Heart left ventricle (tissue), 16 donors: ENCODE results near the gene TUBB2A. TPM values are rescaled to one million over a fixed set of nuclear protein-coding genes. Genes with fewer than 3 reads are reported as not detected.

ENCODE experiments used
- ATAC-seq, 4 donors: fragments of 200-7000 bp; cut with Tn5 transposase; one replicate each; pipeline ENCODE4 v1.9.1; 2020 to 2022; ENCODE audit warnings: moderate library complexity in 4 of 4, mild to moderate bottlenecking in 3 of 4, moderate number of reproducible peaks in 1 of 4
- DNase-seq, 5 donors: peaks; one replicate each; pipeline ENCODE4 v3.0.0-alpha.2; 2020
- H3K27ac ChIP-seq, 12 donors: fragments of 200-600 bp; sonication (generic) in 4 of 12; one replicate each; pipeline versions ENCODE4 v1.5.0 to v1.8.0; 2016 to 2022; ENCODE audit warnings: mild to moderate bottlenecking in 2 of 12
- H3K27me3 ChIP-seq, 9 donors: fragments of 200-600 bp; sonication (generic) in 2 of 9; one replicate each; pipeline versions ENCODE4 v1.5.1 to v1.8.0; 2016 to 2022; ENCODE audit warnings: mild to moderate bottlenecking in 3 of 9
- H3K36me3 ChIP-seq, 9 donors: fragments of 200-600 bp; sonication (generic) in 2 of 9; one replicate each; pipeline versions ENCODE4 v1.5.0 to v1.8.0; 2018 to 2022; ENCODE audit warnings: mild to moderate bottlenecking in 2 of 9
- H3K4me1 ChIP-seq, 12 donors: fragments of 200-600 bp; sonication (generic) in 4 of 12; one replicate each; pipeline versions ENCODE4 v1.5.0 to v1.8.0; 2016 to 2022; ENCODE audit warnings: mild to moderate bottlenecking in 3 of 12
- H3K4me3 ChIP-seq, 12 donors: fragments of 200-600 bp; sonication (generic) in 4 of 12; one replicate each; pipeline versions ENCODE4 v1.5.0 to v1.8.0; 2017 to 2022; ENCODE audit warnings: mild to moderate bottlenecking in 9 of 12, moderate library complexity in 4 of 12
- H3K9me3 ChIP-seq, 12 donors: fragments of 200-600 bp; sonication (generic) in 4 of 12; one replicate each; pipeline versions ENCODE4 v1.5.0 to v1.8.0; 2016 to 2022; ENCODE audit warnings: mild to moderate bottlenecking in 1 of 12
- POLR2A ChIP-seq, 2 donors: fragments of 450-650 bp; IDR thresholded peaks; one replicate each; pipeline ENCODE4 v1.6.1; 2017; ENCODE audit warnings: antibody characterized with exemption in 2 of 2, mild to moderate bottlenecking in 2 of 2, moderate library complexity in 2 of 2
- WGBS, 4 donors: extraction: QIAGEN DNeasy Blood & Tissue Kit in 2 of 4; methylation state at CpG; one replicate each; pipeline versions ENCODE4 v1.1.5 to v1.1.7; 2013 to 2018; 5-methylcytosine and 5-hydroxymethylcytosine counted together
- intact Hi-C, 10 donors: fragments of 100-400 bp; cut with DNase I; formaldehyde crosslinking; loops; one replicate each; pipeline versions ENCODE4 v1.11.1 to v1.14.2; 2022
- long read RNA-seq, 3 donors: library from polyadenylated mRNA; unstranded; transcript quantifications; one replicate each; pipeline ENCODE4 v2.0.0, GENCODE V29; 2020 to 2021
- polyA plus RNA-seq, 2 donors: library from polyadenylated mRNA; stranded (reverse); fragments of 200-250 nt; gene quantifications; one replicate each; pipeline ENCODE4 v1.2.3, GENCODE V29; 2013
- total RNA-seq, 9 donors: library from RNA; depleted of rRNA in 2 of 9; stranded (reverse); fragments of >200 nt in 2 of 9; fragmentation: NEBNext Ultra II Directional in 3 of 9; extraction: Animal tissue kit (Norgen Biotek cat#: 25700) in 3 of 9; gene quantifications; one replicate each; pipeline versions ENCODE4 v1.1.0 to v1.2.4, GENCODE V29; 2016 to 2023
- TF ChIP-seq, protein P1 (sequence below), 12 donors: fragments of 200-600 bp; sonication (generic) in 4 of 12; IDR thresholded peaks; one replicate each; pipeline versions ENCODE4 v1.5.0 to v1.8.0; 2018 to 2022; ENCODE audit warnings: antibody characterized with exemption in 12 of 12, mild to moderate bottlenecking in 5 of 12
- donor health status: ischemic (EF 13 %, LVEDD 7.1; RV severe dilation, severe dysfunction).
- donor health status: healthy with polysubstance abuse.
- donor health status: DM: no; HTN: yes; CAD: no.
- donor health status: DM: no; HTN: no; CAD: no.
- donor health status: ischemic (EF 25% LVEDD 6.9; RV normal size, moderate dysfunction).
- donor health status: ischemic (EF 25% LVEDD 5.7; RV mildly dilated, moderate dysfunction).
- donor health status: healthy.
- donor health status: DM: yes; HTN: yes; CAD: no.
- donor health status: ischemic (EF 35%, LVEDD 5.7; RV mildly dilated, moderate dysfunction).
- donor health status: nonischemic (EF 11% LVEDD 7.7; RV severe dilation, severe dysfunction).
- donor health status: DM: yes; HTN: yes; CAD: no.
- donor health status: PGD.
- donor health status: ischemic (EF 29% LVEDD 5.4; RV normal size, mild dysfunction).
- donor health status: nonischemic (EF 23%, LVEDD 6.1; RV moderate dilation, normal function).

Gene TUBB2A
- total RNA-seq (10 to 100 TPM; 12.7 to 61.7 (median 26.0) TPM), polyA plus RNA-seq (10 to 100 TPM; 14.3 to 58.1 TPM)
- long read RNA-seq, donor 1, transcript TUBB2A-201 (4 exons, 1,595 nt) = major isoform, 12 of 19 reads
- long read RNA-seq, donor 1, partial matches to known transcripts = 7 of 19 reads
- long read RNA-seq, donor 1, other reads (novel, unspliced or antisense) = 0 of 19 reads
- long read RNA-seq, donor 2, transcript TUBB2A-201 (4 exons, 1,595 nt) = major isoform, 74 of 88 reads
- long read RNA-seq, donor 2, partial matches to known transcripts = 3 of 88 reads
- long read RNA-seq, donor 2, other reads (novel, unspliced or antisense) = 11 of 88 reads
- long read RNA-seq, donor 3, transcript TUBB2A-201 (4 exons, 1,595 nt) = major isoform, 18 of 34 reads
- long read RNA-seq, donor 3, partial matches to known transcripts = 1 of 34 reads
- long read RNA-seq, donor 3, other reads (novel, unspliced or antisense) = 14 of 34 reads

GRCh38 chr6:3157131-3157933 lies at the start of gene TUBB2A:
TSS of gene TUBB2A (minus strand) at chr6:3157544. CDS start at chr6:3157463, 81 bp downstream.
- TF ChIP-seq, protein P1, sequence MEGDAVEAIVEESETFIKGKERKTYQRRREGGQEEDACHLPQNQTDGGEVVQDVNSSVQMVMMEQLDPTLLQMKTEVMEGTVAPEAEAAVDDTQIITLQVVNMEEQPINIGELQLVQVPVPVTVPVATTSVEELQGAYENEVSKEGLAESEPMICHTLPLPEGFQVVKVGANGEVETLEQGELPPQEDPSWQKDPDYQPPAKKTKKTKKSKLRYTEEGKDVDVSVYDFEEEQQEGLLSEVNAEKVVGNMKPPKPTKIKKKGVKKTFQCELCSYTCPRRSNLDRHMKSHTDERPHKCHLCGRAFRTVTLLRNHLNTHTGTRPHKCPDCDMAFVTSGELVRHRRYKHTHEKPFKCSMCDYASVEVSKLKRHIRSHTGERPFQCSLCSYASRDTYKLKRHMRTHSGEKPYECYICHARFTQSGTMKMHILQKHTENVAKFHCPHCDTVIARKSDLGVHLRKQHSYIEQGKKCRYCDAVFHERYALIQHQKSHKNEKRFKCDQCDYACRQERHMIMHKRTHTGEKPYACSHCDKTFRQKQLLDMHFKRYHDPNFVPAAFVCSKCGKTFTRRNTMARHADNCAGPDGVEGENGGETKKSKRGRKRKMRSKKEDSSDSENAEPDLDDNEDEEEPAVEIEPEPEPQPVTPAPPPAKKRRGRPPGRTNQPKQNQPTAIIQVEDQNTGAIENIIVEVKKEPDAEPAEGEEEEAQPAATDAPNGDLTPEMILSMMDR (IDR thresholded peaks at IDR 0.05) = peak in 11 of 12 donors; percentile 50 to 85 (median 62)
- peak; percentile 91 to 99 for TF ChIP-seq POLR2A (IDR thresholded peaks at IDR 0.05)
- Histone ChIP-seq H3K27ac (peak within 1 kb of the TSS; percentile 93 to 99 (median 98)), H3K36me3 (peaks cover 0 to 25% (median 22%) of the 10 kb centered on the region in 9 donors), H3K4me3 (peak within 1 kb of the TSS; percentile 74 to 99 (median 86)), H3K9me3 (no peaks in the 10 kb centered on the region), H3K27me3 (no peaks in the 10 kb centered on the region), H3K4me1 (peaks cover 0 to 24% (median 2%) of the 10 kb centered on the region in 12 donors)
- DNase-seq (peak; percentile 85 to 95 (median 90)), ATAC-seq (peak; percentile 64 to 93 (median 90))
- intact Hi-C loops = loop anchor here in 7 of 10 donors (1.0 to 5.0 kb wide), 6 partner anchors 21 to 95 kb away; no protein-coding TSS in a partner anchor
- 0 to 1% (median 1%) methylated on average over 7 to 95 of the region's 95 CpGs for WGBS, 4 donors

GRCh38 chr6:3206339-3207015 lies 49.1 kb upstream of the TUBB2A start:
- Histone ChIP-seq H3K9me3 (peaks cover 0 to 9% (median 0%) of the 10 kb centered on the region in 12 donors), H3K27ac (no peak overlapping the region), H3K4me3 (no peak overlapping the region), H3K4me1 (peaks cover 0 to 3% (median 0%) of the 10 kb centered on the region in 12 donors), H3K27me3 (peaks cover 0 to 9% (median 0%) of the 10 kb centered on the region in 9 donors), H3K36me3 (no peaks in the 10 kb centered on the region)
- no peak for DNase-seq
- TF ChIP-seq, protein P1 (IDR thresholded peaks at IDR 0.05) = no peak
- TF ChIP-seq POLR2A (IDR thresholded peaks at IDR 0.05) = no peak
- ATAC-seq = no peak
- intact Hi-C loops = no loop called here
- 85 to 91% (median 85%) methylated on average over 7 of the region's 7 CpGs for WGBS, 4 donors

GRCh38 chr6:3205913-3206312 lies 48.6 kb upstream of the TUBB2A start:
- intact Hi-C loops = no loop called here
- ATAC-seq (no peak), DNase-seq (no peak)
- Histone ChIP-seq H3K36me3 (no peaks in the 10 kb centered on the region), H3K27me3 (peaks cover 0 to 9% (median 0%) of the 10 kb centered on the region in 9 donors), H3K27ac (no peak overlapping the region), H3K9me3 (peaks cover 0 to 9% (median 0%) of the 10 kb centered on the region in 12 donors), H3K4me3 (no peak overlapping the region), H3K4me1 (peaks cover 0 to 3% (median 0%) of the 10 kb centered on the region in 12 donors)
- WGBS, 4 donors = 92 to 97% (median 95%) methylated on average over 4 of the region's 4 CpGs
- TF ChIP-seq, protein P1 (IDR thresholded peaks at IDR 0.05) = no peak
- no peak for TF ChIP-seq POLR2A (IDR thresholded peaks at IDR 0.05)
